ENCODE data around the gene NAA15.
"Not testable (repeated sequence)": the region's sequence is repeated elsewhere in the genome, so short reads cannot be mapped to it uniquely, and the experiment has no call there.

NAA15 gene

GRCh38 chr4:139438141-139438540, 136.8 kb downstream of the NAA15 start:
- DNase-seq (ENCODE audit: low read depth, low spot score), result no peak
- H3K27ac ChIP-seq, result no peak overlapping the region

- DNase-seq (ENCODE audit: low read depth, low spot score), result peak; percentile 31
- peak overlapping the region; percentile 12 for H3K27ac ChIP-seq
Observed at GRCh38 chr4:139441029-139441428, 139.7 kb downstream of the NAA15 start.

DNA sequence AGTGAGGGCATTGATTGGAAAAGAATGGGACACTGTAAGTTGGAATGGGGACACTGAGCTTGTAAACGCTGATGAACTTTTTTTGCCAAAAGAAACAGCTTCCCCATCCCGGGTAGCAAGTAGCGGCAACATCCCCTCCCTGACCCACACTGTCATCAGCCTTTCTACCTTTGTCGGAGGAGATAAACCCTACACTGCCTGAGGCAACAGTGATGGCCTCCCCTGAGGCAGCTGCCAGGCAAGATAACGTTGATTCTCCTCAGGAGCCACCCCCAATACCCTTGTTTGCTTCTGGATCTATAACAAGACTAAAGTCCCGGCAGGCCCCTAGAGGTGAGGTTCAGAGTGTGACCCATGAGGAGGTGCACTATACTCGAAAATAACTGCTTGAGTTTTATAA, 142.4 kb downstream of the NAA15 start:
- no peak for DNase-seq (ENCODE audit: low read depth, low spot score)
- no peak overlapping the region for H3K27ac ChIP-seq

GRCh38 chr4:139444881-139445280, 143.6 kb downstream of the NAA15 start:
- H3K27ac ChIP-seq, result not testable (repeated sequence)

DNA sequence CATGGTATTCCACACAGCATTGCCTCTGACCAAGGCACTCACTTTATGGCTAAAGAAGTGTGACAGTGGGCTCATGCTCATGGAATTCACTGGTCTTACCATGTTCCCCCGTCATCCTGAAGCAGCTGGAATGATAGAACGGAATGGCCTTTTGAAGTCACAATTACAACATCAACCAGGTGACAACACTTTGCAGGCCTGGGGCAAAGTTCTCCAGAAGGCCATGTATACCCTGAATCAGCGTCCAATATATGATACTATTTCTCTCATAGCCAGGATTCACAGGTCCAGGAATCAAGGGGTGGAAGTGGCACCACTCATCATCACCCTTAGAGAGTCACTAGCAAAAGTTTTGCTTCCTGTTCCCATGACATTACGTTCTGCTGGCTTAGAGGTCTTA, 145.8 kb downstream of the NAA15 start:
- DNase-seq (ENCODE audit: low read depth, low spot score); H3K27ac ChIP-seq: not testable (repeated sequence)

More at GRCh38 chr4:139444881-139445280, 143.6 kb downstream of the NAA15 start:
- DNase-seq (ENCODE audit: low read depth, low spot score), result not testable (repeated sequence)

DNA sequence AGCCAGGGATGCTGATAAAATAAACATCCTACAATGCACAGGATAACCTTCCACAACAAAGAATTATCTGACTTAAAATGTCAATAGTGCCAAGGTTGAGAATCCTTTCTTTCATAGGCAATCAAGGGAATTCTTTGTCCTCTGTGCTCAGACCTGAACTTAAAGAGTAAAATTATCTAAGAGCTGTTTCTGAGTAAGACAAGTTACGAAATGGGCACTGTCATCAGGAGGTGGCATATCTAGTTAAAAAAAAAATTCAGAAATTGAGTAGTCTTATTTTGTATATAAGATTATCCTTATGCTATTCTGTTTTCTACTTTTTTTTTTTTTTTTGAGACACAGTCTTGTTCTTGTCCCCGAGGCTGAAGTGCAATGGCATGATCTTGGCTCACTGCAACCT, 149.3 kb downstream of the NAA15 start:
- no peak overlapping the region for H3K27ac ChIP-seq
- DNase-seq (ENCODE audit: low read depth, low spot score), result no peak

- no peak for DNase-seq (ENCODE audit: low read depth, low spot score)
- H3K27ac ChIP-seq, result peak overlapping the region; percentile 95
Observed at GRCh38 chr4:139451997-139452396, 150.7 kb downstream of the NAA15 start.

- peak; percentile 36 for DNase-seq (ENCODE audit: low read depth, low spot score)
- H3K27ac ChIP-seq, result peak overlapping the region; percentile 95
Observed at GRCh38 chr4:139453041-139453370, 151.7 kb downstream of the NAA15 start.

DNA sequence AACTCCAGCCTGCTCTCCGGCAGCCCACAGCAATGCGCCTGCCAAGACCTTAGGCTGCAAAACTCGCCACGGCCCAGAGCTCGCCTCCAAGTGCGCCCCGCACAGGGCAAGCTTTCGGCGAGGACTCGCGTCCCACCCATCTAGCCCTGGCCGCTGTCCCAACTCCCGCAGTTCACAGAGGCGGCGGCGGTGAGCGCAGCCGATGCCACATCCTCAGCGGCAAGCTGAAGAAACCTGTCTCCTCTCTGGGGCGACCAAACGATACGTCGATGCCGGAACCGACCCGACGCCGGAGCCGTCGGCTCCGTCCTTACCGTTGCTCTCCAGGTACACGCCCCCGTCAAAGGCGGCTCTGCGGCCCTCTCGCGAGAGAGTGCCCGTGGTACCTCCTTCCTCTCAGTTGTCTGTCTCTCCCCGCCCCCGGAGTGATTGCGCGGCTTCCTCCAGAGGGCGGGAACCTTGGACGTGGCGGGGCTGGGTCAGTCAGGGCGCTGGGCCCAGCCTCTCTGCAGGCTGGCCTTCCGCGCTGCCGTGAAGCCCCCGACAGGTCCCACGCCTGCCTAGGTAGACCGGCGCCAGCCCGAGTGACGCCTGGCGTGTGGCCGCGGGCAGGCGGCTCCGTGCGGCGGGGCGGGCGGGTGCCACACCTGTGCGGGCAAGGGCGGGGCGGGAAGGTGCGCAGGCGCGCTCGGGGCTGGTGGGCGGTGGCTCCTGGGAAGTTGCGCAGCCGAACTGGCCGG, 152.2 kb downstream of the NAA15 start:
- peak; percentile 91 for DNase-seq (ENCODE audit: low read depth, low spot score)
- H3K27ac ChIP-seq, result peak overlapping the region; percentile 95

DNA sequence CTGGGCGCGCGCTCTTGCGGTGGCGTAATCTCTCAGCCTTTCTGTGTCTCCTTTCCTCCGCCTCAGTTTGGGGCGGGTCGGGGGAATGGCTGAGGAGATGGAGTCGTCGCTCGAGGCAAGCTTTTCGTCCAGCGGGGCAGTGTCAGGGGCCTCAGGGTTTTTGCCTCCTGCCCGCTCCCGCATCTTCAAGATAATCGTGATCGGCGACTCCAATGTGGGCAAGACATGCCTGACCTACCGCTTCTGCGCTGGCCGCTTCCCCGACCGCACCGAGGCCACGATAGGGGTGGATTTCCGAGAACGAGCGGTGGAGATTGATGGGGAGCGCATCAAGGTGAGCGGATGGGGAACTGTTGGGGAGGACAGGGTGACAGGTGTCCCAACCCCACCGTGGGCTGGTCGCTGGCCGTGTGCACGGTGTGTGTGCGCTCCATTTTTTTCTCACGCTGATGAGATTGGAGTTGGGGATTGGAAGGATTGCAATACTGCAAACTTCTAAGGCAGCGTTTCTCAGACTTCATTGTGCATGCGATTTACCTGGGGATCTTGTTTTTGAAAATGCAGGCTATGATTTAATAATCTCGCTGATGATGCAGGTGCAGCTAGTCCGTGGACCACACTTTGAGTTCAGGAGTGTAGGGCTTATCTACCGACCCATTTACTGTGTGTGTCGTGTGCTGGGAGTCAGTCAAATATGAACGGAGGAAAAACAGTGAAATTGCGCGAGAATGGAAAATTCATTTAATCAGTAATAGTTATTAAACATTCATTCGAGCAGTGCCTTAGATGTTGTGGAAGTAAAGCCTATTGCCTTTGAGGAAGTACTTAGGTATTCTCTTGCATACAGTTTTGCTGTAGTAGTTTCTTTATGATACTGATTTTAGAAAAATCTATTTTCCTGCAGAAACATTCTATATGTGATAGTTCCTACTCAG, 153.1 kb downstream of the NAA15 start, which contains the start of gene RAB33B:
Gene RAB33B (plus strand): TSS at position 11 of the 935 bp plus-strand sequence. CDS start 75 bp downstream, at position 86.
- H3K27ac ChIP-seq, result peak within 1 kb of the TSS; percentile 95
- no peak for DNase-seq (ENCODE audit: low read depth, low spot score)

DNA sequence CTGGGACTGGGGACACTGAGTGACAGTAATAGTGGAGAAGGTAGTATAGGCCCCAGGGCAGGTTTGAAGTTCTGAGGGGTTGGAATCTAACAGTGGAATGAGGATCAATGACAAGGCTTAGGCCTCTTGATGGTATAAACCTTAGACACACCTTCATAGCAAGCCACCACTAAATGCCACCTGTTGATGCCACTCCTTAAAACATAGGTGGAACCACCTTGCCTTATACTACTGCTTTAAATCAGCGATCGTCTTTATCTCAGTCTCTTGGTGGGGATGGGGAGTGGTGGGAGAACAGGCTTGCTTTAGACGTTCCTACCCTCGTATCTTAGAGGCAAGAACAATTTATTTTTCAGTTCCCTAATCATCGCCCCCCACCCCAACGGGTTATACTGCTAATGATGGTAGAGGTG, 153.8 kb downstream of the NAA15 start:
- no peak for DNase-seq (ENCODE audit: low read depth, low spot score)
- no peak overlapping the region for H3K27ac ChIP-seq

DNA sequence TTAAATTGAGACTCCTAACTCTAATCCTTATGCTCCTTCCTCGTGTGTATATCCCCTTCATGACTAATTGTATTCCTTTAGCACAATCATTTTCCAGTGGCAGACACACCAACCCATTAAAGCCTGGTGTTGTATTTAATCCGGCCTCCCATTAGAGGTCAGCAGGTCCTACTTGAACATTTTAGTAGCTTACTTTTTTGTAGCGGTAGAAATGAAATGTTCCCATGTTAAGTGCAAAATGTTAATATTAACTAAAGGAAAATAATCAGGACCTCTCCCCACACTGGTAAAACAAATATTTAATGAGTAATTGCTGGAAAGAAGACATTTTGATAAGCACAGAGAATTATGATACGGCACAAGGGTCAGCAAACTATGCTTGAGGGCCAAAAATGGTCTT, 156.0 kb downstream of the NAA15 start:
- H3K27ac ChIP-seq, result no peak overlapping the region
- DNase-seq (ENCODE audit: low read depth, low spot score), result no peak

GRCh38 chr4:139458543-139458942, 157.2 kb downstream of the NAA15 start:
- no peak overlapping the region for H3K27ac ChIP-seq

GRCh38 chr4:139458999-139459398, 157.7 kb downstream of the NAA15 start:
- DNase-seq (ENCODE audit: low read depth, low spot score), result no peak
- no peak overlapping the region for H3K27ac ChIP-seq

More at GRCh38 chr4:139458543-139458942, 157.2 kb downstream of the NAA15 start:
- no peak for DNase-seq (ENCODE audit: low read depth, low spot score)

GRCh38 chr4:139460565-139460964, 159.3 kb downstream of the NAA15 start:
- DNase-seq (ENCODE audit: low read depth, low spot score), result no peak
- no peak overlapping the region for H3K27ac ChIP-seq

- no peak for DNase-seq (ENCODE audit: low read depth, low spot score)
- no peak overlapping the region for H3K27ac ChIP-seq
Observed at GRCh38 chr4:139461022-139461628, 159.8 kb downstream of the NAA15 start.

GRCh38 chr4:139464512-139464911, 163.2 kb downstream of the NAA15 start:
- not testable (repeated sequence) for DNase-seq (ENCODE audit: low read depth, low spot score); H3K27ac ChIP-seq

DNA sequence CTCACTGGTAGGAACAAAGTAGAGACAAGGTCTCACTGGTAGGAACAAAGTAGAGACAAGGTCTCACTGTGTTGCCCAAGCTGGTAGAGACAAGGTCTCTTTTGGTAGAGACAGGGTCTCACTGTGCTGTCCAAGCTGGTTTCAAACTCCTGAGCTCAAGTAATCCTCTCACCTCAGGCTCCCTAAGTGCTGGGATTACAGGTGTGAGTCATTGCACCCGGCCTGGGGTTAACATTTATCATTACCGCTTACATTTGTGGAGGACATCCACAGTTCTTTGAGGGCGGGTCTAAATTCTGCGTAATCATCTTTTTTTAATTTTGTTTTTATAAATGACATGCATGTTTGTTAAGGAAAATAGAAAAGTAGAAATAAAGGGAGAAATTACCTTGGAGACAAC, 164.6 kb downstream of the NAA15 start:
- no peak for DNase-seq (ENCODE audit: low read depth, low spot score)
- H3K27ac ChIP-seq, result no peak overlapping the region

DNA sequence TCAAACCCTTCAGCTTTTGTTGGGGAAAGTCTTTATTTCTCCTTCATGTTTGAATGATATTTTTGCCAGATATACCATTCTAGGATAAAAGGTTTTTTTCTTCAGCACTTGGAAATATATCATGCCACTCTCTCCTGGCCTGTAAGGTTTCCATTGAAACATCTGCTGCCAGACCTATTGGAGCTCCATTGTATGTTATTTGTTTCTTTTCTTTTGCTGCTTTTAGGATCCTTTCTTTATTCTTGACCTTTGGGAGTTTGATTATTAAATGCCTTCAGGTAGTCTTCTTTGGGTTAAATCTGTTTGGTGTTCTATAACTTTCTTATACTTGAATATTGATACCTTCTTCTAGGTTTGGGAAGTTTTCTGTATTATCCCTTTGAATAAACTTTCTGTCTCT, 167.5 kb downstream of the NAA15 start:
- H3K27ac ChIP-seq; DNase-seq (ENCODE audit: low read depth, low spot score): not testable (repeated sequence)

DNA sequence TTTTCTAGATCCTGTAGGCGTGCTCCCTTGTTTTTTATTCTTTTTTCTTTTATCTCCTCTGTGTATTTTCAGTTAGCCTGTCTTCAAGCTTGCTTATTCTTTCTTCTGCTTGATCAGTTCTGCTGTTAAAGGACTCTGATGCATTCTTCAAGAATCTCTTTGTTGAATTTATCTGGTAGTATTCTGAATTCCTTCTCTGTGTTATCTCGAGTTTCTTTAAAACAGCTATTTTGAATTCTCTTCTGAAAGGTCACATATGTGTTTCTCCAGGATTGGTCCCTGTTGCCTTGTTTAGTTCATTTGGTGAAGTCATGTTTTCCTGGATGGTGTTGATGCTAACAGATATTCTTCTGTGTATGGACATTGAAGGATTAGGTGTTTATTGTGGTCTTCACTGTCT, 167.9 kb downstream of the NAA15 start:
- no peak overlapping the region for H3K27ac ChIP-seq
- no peak for DNase-seq (ENCODE audit: low read depth, low spot score)
